ENCODE results near the gene SNAPC5.

DNA sequence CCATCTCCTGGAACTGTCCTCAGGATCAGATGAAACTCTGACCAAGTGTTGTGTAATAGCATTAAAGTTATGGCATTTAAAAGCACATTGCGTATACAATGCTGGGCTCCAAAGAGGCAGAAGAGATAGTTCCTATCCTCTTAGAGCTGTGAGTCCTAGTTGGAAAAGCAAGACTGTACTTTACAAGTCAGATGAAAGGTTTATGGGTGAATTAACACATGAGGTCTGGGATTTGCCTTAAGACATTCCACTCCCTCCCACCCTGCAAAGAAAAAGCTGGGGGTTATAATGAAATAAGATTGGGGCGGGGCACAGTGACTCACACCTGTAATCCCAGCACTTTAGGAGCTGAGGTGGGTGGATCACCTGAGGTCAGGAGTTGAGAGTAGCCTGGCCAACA lies 35.6 kb downstream of the SNAPC5 start:
- TF ChIP-seq EP300 (IDR thresholded peaks at IDR 0.05), result no peak
- TF ChIP-seq, protein P1, sequence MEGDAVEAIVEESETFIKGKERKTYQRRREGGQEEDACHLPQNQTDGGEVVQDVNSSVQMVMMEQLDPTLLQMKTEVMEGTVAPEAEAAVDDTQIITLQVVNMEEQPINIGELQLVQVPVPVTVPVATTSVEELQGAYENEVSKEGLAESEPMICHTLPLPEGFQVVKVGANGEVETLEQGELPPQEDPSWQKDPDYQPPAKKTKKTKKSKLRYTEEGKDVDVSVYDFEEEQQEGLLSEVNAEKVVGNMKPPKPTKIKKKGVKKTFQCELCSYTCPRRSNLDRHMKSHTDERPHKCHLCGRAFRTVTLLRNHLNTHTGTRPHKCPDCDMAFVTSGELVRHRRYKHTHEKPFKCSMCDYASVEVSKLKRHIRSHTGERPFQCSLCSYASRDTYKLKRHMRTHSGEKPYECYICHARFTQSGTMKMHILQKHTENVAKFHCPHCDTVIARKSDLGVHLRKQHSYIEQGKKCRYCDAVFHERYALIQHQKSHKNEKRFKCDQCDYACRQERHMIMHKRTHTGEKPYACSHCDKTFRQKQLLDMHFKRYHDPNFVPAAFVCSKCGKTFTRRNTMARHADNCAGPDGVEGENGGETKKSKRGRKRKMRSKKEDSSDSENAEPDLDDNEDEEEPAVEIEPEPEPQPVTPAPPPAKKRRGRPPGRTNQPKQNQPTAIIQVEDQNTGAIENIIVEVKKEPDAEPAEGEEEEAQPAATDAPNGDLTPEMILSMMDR (IDR thresholded peaks at IDR 0.05), result no peak
- TF ChIP-seq POLR2A (IDR thresholded peaks at IDR 0.05), result no peak

Data from gastroesophageal sphincter (tissue), 3 donors.